Measurements from ENCODE around the gene GUCY1A2.

GUCY1A2 gene

DNA sequence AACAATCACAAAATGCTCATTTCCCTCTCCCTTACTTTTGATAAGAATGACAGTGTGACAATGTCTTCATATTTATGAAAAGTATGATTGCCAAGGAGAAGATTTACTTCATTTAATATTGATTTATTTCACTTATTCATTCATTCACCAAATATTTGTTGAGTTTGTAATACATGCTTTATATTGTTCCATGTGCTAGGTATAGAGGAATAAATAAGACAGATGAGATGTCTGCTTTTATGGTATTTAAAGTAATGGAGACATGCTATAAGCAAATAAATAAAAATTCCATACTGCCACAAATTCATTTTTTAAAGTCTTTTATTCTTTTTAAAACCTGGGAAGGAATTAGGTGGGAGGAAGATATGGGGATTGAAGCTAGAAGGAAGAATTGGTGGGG, 289.4 kb downstream of the GUCY1A2 start:
- DNase-seq (ENCODE audit: low read depth): no peak

DNA sequence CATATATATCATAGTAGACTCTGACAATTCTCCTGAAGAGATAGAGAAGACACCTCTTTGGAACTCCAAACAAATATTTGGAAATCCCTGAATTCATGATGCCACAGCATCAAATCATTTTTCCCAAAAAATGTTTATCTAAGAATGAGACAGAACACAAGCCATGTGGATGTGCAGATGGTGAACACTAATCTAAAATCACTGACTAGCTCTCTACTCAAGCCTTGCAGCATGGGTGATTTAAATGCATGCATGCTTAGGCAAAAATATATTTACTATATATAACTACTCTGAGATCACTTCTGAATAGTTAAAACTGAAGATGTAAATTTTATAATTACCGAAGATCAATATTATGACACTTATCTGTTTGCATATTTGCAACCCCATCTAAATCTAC, 289.9 kb downstream of the GUCY1A2 start:
- DNase-seq (ENCODE audit: low read depth): no peak

- DNase-seq (ENCODE audit: low read depth): no peak
These were observed 291.0 kb downstream of the GUCY1A2 start for GRCh38 chr11:106727256-106727655.

DNA sequence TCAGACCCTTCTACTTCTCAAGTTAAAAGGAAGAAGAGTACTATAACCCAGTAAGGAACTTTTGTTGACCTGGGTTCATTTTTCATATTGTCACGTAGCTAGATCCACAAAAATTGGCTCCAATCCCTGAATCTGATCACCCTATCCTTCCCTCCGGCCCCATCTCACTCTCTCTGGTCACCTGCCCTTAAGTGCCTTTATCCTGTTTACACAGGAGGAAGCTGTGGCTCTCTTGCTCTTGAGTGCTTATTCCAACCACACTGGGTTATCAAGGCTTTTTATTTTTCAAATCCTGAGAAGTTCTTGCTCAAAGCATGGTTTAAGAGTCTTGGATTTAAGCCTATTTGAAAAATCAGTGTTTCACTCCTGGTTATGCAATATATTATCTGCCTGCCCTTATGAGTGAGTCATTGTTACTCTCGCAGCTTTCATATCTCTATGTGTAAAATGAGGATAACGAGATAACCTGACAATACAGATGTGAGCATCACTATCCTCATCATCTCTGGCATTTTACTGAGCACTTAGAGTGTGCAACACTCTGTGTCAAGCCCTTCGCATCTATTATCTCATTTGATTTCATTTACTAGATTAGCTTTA, 293.9 kb downstream of the GUCY1A2 start:
- DNase-seq (ENCODE audit: low read depth): no peak

DNA sequence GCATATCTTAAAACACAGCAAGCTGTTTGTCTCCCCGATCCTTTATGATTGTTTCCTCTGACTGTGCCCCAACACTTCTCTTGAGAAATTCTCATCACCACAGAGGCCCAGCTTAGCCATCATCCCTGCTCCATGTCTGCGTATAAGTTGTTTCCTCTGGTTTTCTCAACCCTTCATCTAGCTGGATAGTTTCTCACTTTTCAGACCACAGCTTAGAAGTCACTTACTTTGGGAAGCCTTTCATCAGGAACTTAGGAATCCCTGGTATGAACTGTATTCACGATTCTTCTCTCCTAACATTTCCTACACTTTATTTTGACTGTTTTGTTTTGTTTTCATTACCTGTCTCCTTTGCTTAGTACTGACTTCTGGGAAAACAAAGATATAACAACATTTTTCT, 295.2 kb downstream of the GUCY1A2 start:
- no peak for DNase-seq (ENCODE audit: low read depth)

DNA sequence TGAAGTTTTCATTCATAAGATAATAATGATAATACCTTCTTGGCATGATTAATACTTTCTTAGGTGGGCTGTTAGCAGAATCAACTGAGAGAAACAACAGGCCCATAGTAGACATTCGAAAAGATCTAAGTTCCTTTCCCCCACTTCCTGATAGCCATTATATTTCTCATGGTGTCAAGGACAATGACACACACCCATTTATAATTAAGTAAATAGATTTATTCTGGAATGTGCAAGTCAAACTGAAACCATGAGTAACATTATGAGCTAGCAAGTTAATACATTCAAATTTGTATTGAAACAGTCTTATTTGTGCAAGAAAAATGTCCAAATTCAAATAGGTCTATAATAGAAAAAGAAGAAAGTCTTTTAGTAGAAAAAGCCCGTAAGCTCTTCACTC, 301.1 kb downstream of the GUCY1A2 start:
- no peak for DNase-seq (ENCODE audit: low read depth)

DNA sequence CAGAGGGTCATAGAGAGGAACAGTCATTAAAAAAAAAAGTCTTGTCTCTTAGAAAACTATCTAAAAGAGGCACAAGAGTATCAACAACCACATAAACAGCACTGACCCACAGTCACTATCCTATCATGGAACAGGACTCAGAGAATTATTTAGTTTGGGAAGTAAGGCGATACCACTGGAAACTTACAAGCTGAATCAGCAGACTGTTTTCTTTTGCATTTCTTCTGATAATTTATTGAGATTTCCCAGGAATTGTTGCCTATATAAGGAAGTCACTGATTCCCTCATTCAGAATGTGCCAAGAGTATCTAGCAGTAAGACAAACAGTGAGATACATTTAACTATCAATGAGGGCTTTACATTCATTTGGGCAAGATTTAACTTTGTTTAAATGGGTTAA, 304.1 kb downstream of the GUCY1A2 start:
- no peak for DNase-seq (ENCODE audit: low read depth)

GRCh38 chr11:106708348-106708747, 309.9 kb downstream of the GUCY1A2 start:
- DNase-seq (ENCODE audit: low read depth): no peak

GRCh38 chr11:106706355-106706754, 311.9 kb downstream of the GUCY1A2 start:
- DNase-seq (ENCODE audit: low read depth): no peak

- no peak for DNase-seq (ENCODE audit: low read depth)
These were observed 315.5 kb downstream of the GUCY1A2 start for GRCh38 chr11:106702805-106703204.

- no peak for DNase-seq (ENCODE audit: low read depth)
These were observed 321.2 kb downstream of the GUCY1A2 start for GRCh38 chr11:106697058-106697457.

DNA sequence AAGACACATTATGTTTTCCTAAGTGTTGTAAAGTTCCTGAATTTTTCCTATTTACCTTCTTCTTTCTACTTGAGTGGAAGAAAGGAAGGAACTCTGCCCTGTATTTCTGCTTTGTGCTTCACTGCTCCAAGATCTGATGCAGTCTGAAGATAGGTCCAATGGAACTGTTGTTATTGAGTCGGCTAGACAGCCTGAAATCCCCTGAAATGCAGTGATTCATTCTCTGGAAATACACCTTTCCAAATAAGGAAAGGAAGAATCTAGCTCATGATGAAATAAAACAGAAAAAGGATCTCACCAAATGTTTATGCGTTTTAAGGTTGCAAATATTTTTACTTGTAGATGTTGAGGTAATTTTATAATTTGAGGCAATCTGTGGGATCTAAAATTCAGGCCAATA, 322.8 kb downstream of the GUCY1A2 start:
- DNase-seq (ENCODE audit: low read depth): no peak

DNA sequence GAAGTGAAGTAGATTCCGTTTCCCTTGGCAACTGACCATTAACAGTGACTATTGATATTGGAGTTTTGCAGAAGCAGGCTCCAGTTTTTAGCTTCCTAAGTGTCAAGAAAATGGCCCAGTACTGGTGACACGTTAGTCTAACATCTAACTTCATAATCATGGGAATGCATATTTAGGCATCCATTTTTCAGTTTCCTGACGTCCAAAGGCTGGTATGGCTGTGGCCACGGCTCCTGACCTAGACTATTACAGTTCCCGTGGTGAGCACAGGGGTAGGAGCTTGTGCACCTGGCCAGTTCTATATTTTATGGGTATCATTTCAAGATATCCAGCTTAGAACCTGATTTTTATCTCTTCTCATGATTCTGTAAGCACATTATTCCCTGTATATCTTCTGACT, 323.8 kb downstream of the GUCY1A2 start:
- no peak for DNase-seq (ENCODE audit: low read depth)

- no peak for DNase-seq (ENCODE audit: low read depth)
These were observed 326.4 kb downstream of the GUCY1A2 start for GRCh38 chr11:106691807-106692365.

GRCh38 chr11:106690923-106691322, 327.4 kb downstream of the GUCY1A2 start:
- no peak for DNase-seq (ENCODE audit: low read depth)

- DNase-seq (ENCODE audit: low read depth): no peak
These were observed 333.3 kb downstream of the GUCY1A2 start for GRCh38 chr11:106684944-106685343.

GRCh38 chr11:106683435-106683834, 334.8 kb downstream of the GUCY1A2 start:
- no peak for DNase-seq (ENCODE audit: low read depth)

GRCh38 chr11:106681435-106681834, 336.8 kb downstream of the GUCY1A2 start:
- no peak for DNase-seq (ENCODE audit: low read depth)

DNA sequence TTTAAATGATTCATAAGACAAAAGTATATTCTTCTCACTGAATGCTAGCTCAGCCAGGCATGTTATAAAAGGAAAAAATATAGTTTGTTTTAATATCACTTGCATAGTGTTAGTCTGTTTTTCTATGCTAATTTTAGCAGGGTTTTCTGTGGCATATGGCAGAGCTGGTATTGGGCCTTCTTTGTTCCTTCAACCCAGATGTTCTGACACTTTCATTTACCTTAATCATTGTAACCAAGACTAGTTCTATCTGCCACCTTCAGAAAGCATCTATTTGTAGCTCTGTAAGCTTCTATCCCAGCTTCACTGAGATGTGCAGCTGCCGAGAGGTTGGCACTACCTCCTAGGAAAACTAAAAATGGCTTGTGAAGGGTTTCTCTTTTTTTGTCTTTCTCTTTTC, 338.7 kb downstream of the GUCY1A2 start:
- no peak for DNase-seq (ENCODE audit: low read depth)

GRCh38 chr11:106679181-106679580, 339.1 kb downstream of the GUCY1A2 start:
- DNase-seq (ENCODE audit: low read depth): no peak

DNA sequence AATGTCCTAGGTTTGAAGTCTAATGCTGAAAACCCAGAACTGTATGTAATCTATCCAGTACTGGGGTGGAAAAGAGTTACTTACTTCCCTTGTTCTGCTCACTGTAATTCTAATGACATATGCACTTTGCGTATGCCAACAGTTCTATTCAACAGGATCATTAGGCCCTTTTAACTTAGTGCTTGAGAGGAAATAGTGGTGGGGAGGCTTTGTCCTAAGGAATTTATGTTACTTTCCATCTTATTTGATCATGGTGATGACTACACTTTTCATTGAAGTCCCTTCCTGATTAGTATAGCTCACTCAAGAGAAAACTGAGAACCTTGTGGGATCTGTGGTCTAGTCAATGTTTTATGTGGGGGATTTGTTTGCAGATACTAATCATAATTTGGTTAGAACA, 348.2 kb downstream of the GUCY1A2 start:
- DNase-seq (ENCODE audit: low read depth): no peak

GRCh38 chr11:106668147-106668546, 350.1 kb downstream of the GUCY1A2 start:
- no peak for DNase-seq (ENCODE audit: low read depth)

DNA sequence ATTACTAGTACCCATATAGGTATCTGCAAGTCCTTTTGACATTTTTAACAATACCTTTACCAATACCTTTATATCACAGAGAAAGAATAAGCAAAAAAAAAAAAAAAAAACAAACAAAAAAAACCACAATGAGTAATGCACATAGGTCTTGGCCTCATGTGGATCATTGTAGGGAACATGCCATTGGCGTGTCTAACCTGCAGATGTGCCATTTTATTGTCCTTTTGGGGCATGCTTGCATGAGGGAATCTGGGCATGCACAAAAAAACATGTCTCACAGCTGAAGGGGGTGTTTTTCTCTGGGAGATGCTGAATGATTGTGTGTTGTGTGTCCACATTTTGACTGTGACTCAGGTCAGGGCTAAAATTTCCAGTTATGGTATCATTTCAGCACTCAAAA, 361.6 kb downstream of the GUCY1A2 start:
- no peak for DNase-seq (ENCODE audit: low read depth)

DNA sequence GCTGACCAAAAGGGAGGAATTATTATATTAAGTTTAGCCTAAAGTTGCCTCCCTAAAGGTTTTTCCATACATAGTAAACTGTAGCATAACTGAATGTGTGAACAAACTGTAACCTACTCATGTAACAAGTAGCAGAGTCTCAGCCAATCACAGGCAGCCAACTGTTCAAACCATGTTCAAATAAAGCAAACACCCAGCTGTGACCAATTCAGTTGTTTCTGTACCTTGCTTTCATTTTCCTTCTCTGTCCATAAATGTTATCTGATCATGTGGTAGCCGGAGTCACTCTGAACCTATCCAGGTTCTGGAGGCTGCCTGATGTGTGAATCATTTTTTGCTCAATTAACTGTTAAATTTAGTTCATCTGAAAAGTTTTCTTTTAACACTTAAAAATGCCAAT, 373.5 kb downstream of the GUCY1A2 start:
- DNase-seq (ENCODE audit: low read depth): no peak
